Measurements from ENCODE around the gene HACD2. TPM values are rescaled to one million over a fixed set of nuclear protein-coding genes. Genes with fewer than 3 reads are reported as not detected.
A peak's percentile ranks its signal among the peaks of the same experiment; 100 is the strongest.

HACD2 gene
- 18.8 and 20.5 TPM in 2 replicates for total RNA-seq (2014; rRNA removed; shearing (Covaris generic))

- DNase-seq (ENCODE audit: low spot score) = peak; percentile 99
These were observed at the start of gene HACD2 for GRCh38 chr3:123584988-123585937. Gene HACD2 (minus strand): TSS chr3:123585053. CDS start chr3:123585027, 26 bp downstream.

GRCh38 chr3:123634149-123635051 is 49.5 kb upstream of the HACD2 start:
- DNase-seq (ENCODE audit: low spot score) = no peak

- no peak for DNase-seq (ENCODE audit: low spot score)
These were observed 48.7 kb upstream of the HACD2 start for GRCh38 chr3:123633530-123633929.

- no peak for DNase-seq (ENCODE audit: low spot score)
These were observed 47.4 kb upstream of the HACD2 start for GRCh38 chr3:123632161-123632655.

GRCh38 chr3:123629747-123630047 is 44.8 kb upstream of the HACD2 start:
- DNase-seq (ENCODE audit: low spot score) = no peak

GRCh38 chr3:123628996-123629746 is 44.3 kb upstream of the HACD2 start:
- DNase-seq (ENCODE audit: low spot score) = no peak

- DNase-seq (ENCODE audit: low spot score) = peak; percentile 63
These were observed 43.1 kb upstream of the HACD2 start for GRCh38 chr3:123627673-123628670.

- no peak for DNase-seq (ENCODE audit: low spot score)
These were observed 42.0 kb upstream of the HACD2 start for GRCh38 chr3:123626881-123627280.

- no peak for DNase-seq (ENCODE audit: low spot score)
These were observed 39.4 kb upstream of the HACD2 start for GRCh38 chr3:123624302-123624701.

GRCh38 chr3:123623346-123623880 is 38.6 kb upstream of the HACD2 start:
- no peak for DNase-seq (ENCODE audit: low spot score)

- no peak for DNase-seq (ENCODE audit: low spot score)
These were observed 37.9 kb upstream of the HACD2 start for GRCh38 chr3:123622766-123623165.

- no peak for DNase-seq (ENCODE audit: low spot score)
These were observed 37.0 kb upstream of the HACD2 start for GRCh38 chr3:123621850-123622189.

GRCh38 chr3:123621186-123621849 is 36.5 kb upstream of the HACD2 start:
- DNase-seq (ENCODE audit: low spot score) = no peak

- no peak for DNase-seq (ENCODE audit: low spot score)
These were observed 35.5 kb upstream of the HACD2 start for GRCh38 chr3:123620343-123620742.

GRCh38 chr3:123618768-123619484 is 34.1 kb upstream of the HACD2 start:
- no peak for DNase-seq (ENCODE audit: low spot score)

GRCh38 chr3:123618076-123618708 is 33.3 kb upstream of the HACD2 start:
- DNase-seq (ENCODE audit: low spot score) = no peak

GRCh38 chr3:123616593-123616992 is 31.7 kb upstream of the HACD2 start:
- DNase-seq (ENCODE audit: low spot score) = no peak

GRCh38 chr3:123613543-123613942 is 28.7 kb upstream of the HACD2 start:
- no peak for DNase-seq (ENCODE audit: low spot score)

Data from HT-29 (cell line).